Endothelial cell of umbilical vein (primary cell): Measurements from ENCODE around the gene PLA2G4E. TPM values are rescaled to one million over a fixed set of nuclear protein-coding genes. Genes with fewer than 3 reads are reported as not detected.

ENCODE experiments used
- BruUV-seq: library from RNA; stranded (reverse); fragments of 400-500 nt; replicated peaks from 2 replicates; lab custom pipeline; 2021; lab: Mats Ljungman, UMichigan
- CTCF ChIA-PET: fragments of 300-600, 350-600 bp; sonication (Branson Sonifier 250); formaldehyde crosslinking; loops from one replicate; lab custom pipeline; 2021; ENCODE audit warnings: antibody characterized with exemption, inconsistent platforms; lab: Charles Lee
- POLR2A ChIA-PET: fragments of 300-600, 350-600 bp; sonication (Branson Sonifier 250); formaldehyde crosslinking; loops from one replicate; lab custom pipeline; 2021; ENCODE audit warnings: antibody characterized with exemption, inconsistent platforms; lab: Charles Lee
- DNase-seq: peaks from one replicate; pipeline ENCODE4 v3.0.0-alpha.2; 2011; ENCODE audit warnings: low read depth, low spot score
- FAIRE-seq: peaks from 2 replicates; lab custom pipeline; 2011; peaks lifted over from hg19 to GRCh38; lab: Jason Lieb, UNC
- H2AFZ ChIP-seq: 2 replicates; pipeline ENCODE4 v1.6.0; 2012; ENCODE audit warnings: low read depth, low read length, control low read depth, inconsistent platforms
- H3K27ac ChIP-seq: 2 replicates; pipeline ENCODE4 v1.5.1; 2011; ENCODE audit warnings: low read depth, mild to moderate bottlenecking, control low read depth, low read length, moderate library complexity; ENCODE audit not compliant: insufficient read depth
- H3K27me3 ChIP-seq, 2 experiments: 2 replicates each; pipeline versions ENCODE4 v1.6.0 to v1.6.1; 2011; ENCODE audit warnings: low read length in 2 of 2, mixed read lengths in 1 of 2; ENCODE audit not compliant: control insufficient read depth in 2 of 2, insufficient read depth in 2 of 2
- H3K36me3 ChIP-seq, 2 experiments: 2 replicates in 1 of 2; 3 replicates in 1 of 2; pipeline ENCODE4 v1.5.1; 2011; ENCODE audit warnings: low read length in 2 of 2, mild to moderate bottlenecking in 1 of 2, moderate library complexity in 1 of 2; ENCODE audit not compliant: control insufficient read depth in 2 of 2, insufficient read depth in 2 of 2; ENCODE audit errors: extremely low read depth in 1 of 2
- H3K4me1 ChIP-seq: 3 replicates; pipeline ENCODE4 v1.5.1; 2011; ENCODE audit warnings: mild to moderate bottlenecking, low read length; ENCODE audit not compliant: control insufficient read depth, insufficient read depth; ENCODE audit errors: extremely low read depth
- H3K4me2 ChIP-seq: 2 replicates; pipeline ENCODE4 v1.6.1; 2011; ENCODE audit warnings: low read length, control low read depth, mixed read lengths; ENCODE audit not compliant: insufficient read depth
- H3K4me3 ChIP-seq, 3 experiments: fragments of 200-600 bp in 1 of 3; sonication (generic), shearing (Covaris generic) in 1 of 3; replicated peaks in 1 of 3; 2 replicates each; pipeline ENCODE4 v1.5.1; 2011 to 2016; ENCODE audit warnings: control low read depth in 3 of 3, low read length in 3 of 3, mild to moderate bottlenecking in 2 of 3, inconsistent platforms in 1 of 3, low read depth in 1 of 3, moderate library complexity in 1 of 3; ENCODE audit not compliant: insufficient read depth in 1 of 3
- H3K79me2 ChIP-seq: 2 replicates; pipeline ENCODE4 v1.6.0; 2012; ENCODE audit warnings: low read length, inconsistent platforms; ENCODE audit not compliant: control insufficient read depth, insufficient read depth
- H3K9ac ChIP-seq: replicated peaks from 2 replicates; pipeline ENCODE3; 2011; ENCODE audit warnings: low read length, control low read depth; ENCODE audit not compliant: insufficient read depth; ENCODE audit errors: extremely low read depth
- H3K9me1 ChIP-seq: replicated peaks from 3 replicates; pipeline ENCODE4 v1.6.0; 2011; ENCODE audit warnings: mild to moderate bottlenecking, low read length; ENCODE audit not compliant: control insufficient read depth, insufficient read depth; ENCODE audit errors: extremely low read depth
- H3K9me3 ChIP-seq: replicated peaks from 2 replicates; pipeline ENCODE4 v1.5.1; 2012; ENCODE audit warnings: low read length, inconsistent platforms; ENCODE audit not compliant: control insufficient read depth, insufficient read depth
- H4K20me1 ChIP-seq: replicated peaks from 2 replicates; pipeline ENCODE3; 2011; ENCODE audit warnings: mild to moderate bottlenecking, low read length; ENCODE audit not compliant: control insufficient read depth, insufficient read depth; ENCODE audit errors: extremely low read depth
- CTCF ChIP-seq, 2 donors: IDR thresholded peaks; 1 replicate in 1 of 2; 2 replicates in 1 of 2; pipeline ENCODE4 v1.5.1; 2011; ENCODE audit warnings: low read length in 2 of 2, mild to moderate bottlenecking in 2 of 2, moderate library complexity in 2 of 2, control low read depth in 1 of 2, inconsistent platforms in 1 of 2, low read depth in 1 of 2; ENCODE audit not compliant: insufficient read depth in 1 of 2; ENCODE audit errors: extremely low read depth in 1 of 2
- EZH2 ChIP-seq: IDR thresholded peaks from 2 replicates; pipeline ENCODE4 v1.6.1; 2012; ENCODE audit warnings: borderline replicate concordance, low read depth, mild to moderate bottlenecking, moderate library complexity, low read length, inconsistent platforms; ENCODE audit not compliant: severe bottlenecking
- FOS ChIP-seq: IDR thresholded peaks from 2 replicates; pipeline ENCODE4 v1.6.1; 2011; ENCODE audit warnings: mild to moderate bottlenecking, low read length, moderate library complexity, borderline replicate concordance; ENCODE audit not compliant: insufficient read depth
- GATA2 ChIP-seq: IDR thresholded peaks from 2 replicates; pipeline ENCODE4 v1.7.0; 2011; ENCODE audit warnings: low read depth, mild to moderate bottlenecking, moderate library complexity, mixed read lengths, low read length; ENCODE audit not compliant: insufficient read length, insufficient read depth
- JUN ChIP-seq: IDR thresholded peaks from 2 replicates; pipeline ENCODE4 v1.6.1; 2011; ENCODE audit warnings: borderline replicate concordance, low read depth; ENCODE audit not compliant: insufficient read length, insufficient read depth
- MAX ChIP-seq: IDR thresholded peaks from 2 replicates; pipeline ENCODE4 v1.6.1; 2011; ENCODE audit not compliant: insufficient read depth, insufficient read length
- MYC ChIP-seq: IDR thresholded peaks from one replicate; pipeline ENCODE4 v1.6.1; 2011; ENCODE audit warnings: mild to moderate bottlenecking, low read depth, low read length
- POLR2A ChIP-seq: IDR thresholded peaks from 2 replicates; pipeline ENCODE4 v1.6.1; 2012; ENCODE audit warnings: low read depth, mild to moderate bottlenecking, control low read depth, low read length
- POLR2AphosphoS5 ChIP-seq: IDR thresholded peaks from 2 replicates; pipeline ENCODE4 v1.6.1; 2012; ENCODE audit warnings: low read depth, mild to moderate bottlenecking, control low read depth, low read length, moderate library complexity; ENCODE audit not compliant: insufficient read depth
- dilution Hi-C: fragments of 300-500 bp; cut with MboI; formaldehyde crosslinking; loops from one replicate; pipeline ENCODE4 v1.15.0; 2019; ENCODE audit warnings: low sequenced_read_pairs; ENCODE audit not compliant: extremely low pct_ligation_motif_present
- intact Hi-C: fragments of 100-400 bp; cut with micrococcal nuclease; formaldehyde crosslinking; loops from one replicate; pipeline ENCODE4 v1.10.0; 2022
- polyA plus RNA-seq, 4 experiments: library from polyadenylated mRNA; depleted of rRNA in 3 of 4; stranded (reverse) in 3 of 4; unstranded in 1 of 4; fragments of >200 nt; gene quantifications; 2 replicates each; pipeline versions ENCODE4 v1.2.1 to v1.2.3, GENCODE V29; 2011 to 2012; ENCODE audit warnings: missing spikeins in 1 of 4
- total RNA-seq: library from RNA; stranded (reverse); gene quantifications from 2 replicates; pipeline ENCODE4 v1.2.3, GENCODE V29; 2021

The PLA2G4E gene
- total and polyA plus RNA-seq, 2 donors (not counting 3 experiments of a cell fraction or from before 2014, with no cell fraction given): not detected

- Histone ChIP-seq H3K27ac (no peak overlapping the region), H3K4me2 (no peak overlapping the region), H2AFZ (no peak overlapping the region), H4K20me1 (no peaks in the 10 kb centered on the region), H3K9me1 (no peaks in the 10 kb centered on the region), H3K36me3 (no peaks in the 10 kb centered on the region), H3K27me3 (peaks cover 0 to 4% of the 10 kb centered on the region in 2 experiments), H3K4me1 (peaks cover 4% of the 10 kb centered on the region), H3K79me2 (no peaks in the 10 kb centered on the region), H3K4me3 (no peak overlapping the region), H3K9ac (no peak overlapping the region), H3K9me3 (no peaks in the 10 kb centered on the region)
- dilution Hi-C loops (no loop called here), intact Hi-C loops (no loop called here)
- POLR2A ChIA-PET: no interaction called here
- CTCF ChIA-PET: interaction anchor here (0.8 to 3.4 kb wide), 4 partner anchors 8 to 71 kb away, joined by 3 to 22 read pairs (median 8); no protein-coding TSS in a partner anchor
- no peak for TF ChIP-seq POLR2AphosphoS5
- no peak for TF ChIP-seq EZH2
- no peak for TF ChIP-seq GATA2
- TF ChIP-seq CTCF (IDR thresholded peaks at IDR 0.05; ENCODE audit: extremely low read depth in 1 of 2, insufficient read depth in 1 of 2, low read depth in 1 of 2, low read length in 2 of 2): no peak
- no peak for TF ChIP-seq MAX
- TF ChIP-seq MYC: no peak
- TF ChIP-seq JUN: no peak
- TF ChIP-seq FOS: no peak
- no peak for TF ChIP-seq POLR2A
- no peak for DNase-seq
- BruUV-seq: no TSS peak
- no peak for FAIRE-seq
Measured at GRCh38 chr15:42060477-42060763, 39.6 kb upstream of the PLA2G4E start.
